GM12875 (cell line): ENCODE results near the gene BOLL.
"Not testable (repeated sequence)": the region's sequence is repeated elsewhere in the genome, so short reads cannot be mapped to it uniquely, and the experiment has no call there.

ENCODE experiments used
- H3K4me3 ChIP-seq: one replicate; pipeline ENCODE4 v1.5.1; 2011; ENCODE audit warnings: low read depth, low read length, control low read depth
- TF ChIP-seq, protein P1 (sequence below): IDR thresholded peaks from 2 replicates; pipeline ENCODE4 v1.5.1; 2011; ENCODE audit warnings: low read depth, mild to moderate bottlenecking, control low read depth, inconsistent platforms, low read length, moderate library complexity, borderline replicate concordance; ENCODE audit not compliant: insufficient read depth

The BOLL gene, protein sequence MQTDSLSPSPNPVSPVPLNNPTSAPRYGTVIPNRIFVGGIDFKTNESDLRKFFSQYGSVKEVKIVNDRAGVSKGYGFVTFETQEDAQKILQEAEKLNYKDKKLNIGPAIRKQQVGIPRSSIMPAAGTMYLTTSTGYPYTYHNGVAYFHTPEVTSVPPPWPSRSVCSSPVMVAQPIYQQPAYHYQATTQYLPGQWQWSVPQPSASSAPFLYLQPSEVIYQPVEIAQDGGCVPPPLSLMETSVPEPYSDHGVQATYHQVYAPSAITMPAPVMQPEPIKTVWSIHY

DNA sequence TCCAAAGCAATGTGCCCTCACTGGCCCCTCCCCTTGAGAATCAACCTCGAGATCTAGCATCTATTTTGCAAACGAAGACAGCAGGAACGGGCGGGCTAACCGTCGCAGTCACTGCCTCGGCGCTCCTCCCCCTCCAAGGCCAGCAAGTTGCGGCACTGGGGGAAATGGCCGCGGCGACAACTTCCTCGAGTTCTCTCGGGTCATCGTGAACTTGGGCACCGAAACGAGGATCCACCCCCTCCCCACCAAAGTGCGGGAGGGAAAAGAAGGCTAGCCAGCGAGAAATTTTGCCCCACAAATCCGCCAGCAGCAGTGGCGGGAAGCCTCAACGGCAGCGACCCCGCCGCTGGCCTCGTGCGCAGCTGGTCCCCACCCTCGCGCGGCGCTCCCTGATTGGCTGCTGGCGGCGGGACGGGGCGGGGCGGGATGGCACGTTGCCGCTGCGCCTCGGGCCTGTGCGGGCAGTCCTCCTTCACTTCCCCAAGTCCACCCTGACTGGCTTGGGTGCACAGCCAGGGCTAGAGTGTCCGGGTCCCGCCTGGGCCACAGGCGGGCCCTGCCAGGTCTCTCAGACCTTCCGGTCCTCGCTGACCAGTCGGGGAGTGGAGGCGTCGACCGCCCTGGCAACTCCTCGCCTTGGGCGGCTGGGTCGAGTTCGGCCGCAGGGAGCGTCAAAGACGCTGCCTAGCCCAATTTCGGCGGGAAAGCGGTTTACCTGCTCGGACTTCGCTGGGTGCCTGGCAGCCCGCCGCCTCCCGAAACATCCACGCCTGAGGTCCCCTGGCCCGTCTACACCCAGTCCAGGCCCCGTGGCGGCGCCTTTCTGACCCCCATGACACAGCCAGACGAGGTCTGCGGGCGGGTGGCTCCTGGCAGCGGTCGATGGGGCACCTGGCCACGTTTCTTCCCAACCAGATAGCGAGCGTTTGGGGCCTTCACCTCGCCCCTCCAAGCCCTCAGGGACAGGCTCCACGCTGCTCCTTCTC lies at the start of gene BOLL:
Gene BOLL, minus strand, starts transcription at position 364 of the 986 bp plus-strand sequence. CDS start 3,469 bp downstream, outside the sequence.
- TF ChIP-seq, protein P1, sequence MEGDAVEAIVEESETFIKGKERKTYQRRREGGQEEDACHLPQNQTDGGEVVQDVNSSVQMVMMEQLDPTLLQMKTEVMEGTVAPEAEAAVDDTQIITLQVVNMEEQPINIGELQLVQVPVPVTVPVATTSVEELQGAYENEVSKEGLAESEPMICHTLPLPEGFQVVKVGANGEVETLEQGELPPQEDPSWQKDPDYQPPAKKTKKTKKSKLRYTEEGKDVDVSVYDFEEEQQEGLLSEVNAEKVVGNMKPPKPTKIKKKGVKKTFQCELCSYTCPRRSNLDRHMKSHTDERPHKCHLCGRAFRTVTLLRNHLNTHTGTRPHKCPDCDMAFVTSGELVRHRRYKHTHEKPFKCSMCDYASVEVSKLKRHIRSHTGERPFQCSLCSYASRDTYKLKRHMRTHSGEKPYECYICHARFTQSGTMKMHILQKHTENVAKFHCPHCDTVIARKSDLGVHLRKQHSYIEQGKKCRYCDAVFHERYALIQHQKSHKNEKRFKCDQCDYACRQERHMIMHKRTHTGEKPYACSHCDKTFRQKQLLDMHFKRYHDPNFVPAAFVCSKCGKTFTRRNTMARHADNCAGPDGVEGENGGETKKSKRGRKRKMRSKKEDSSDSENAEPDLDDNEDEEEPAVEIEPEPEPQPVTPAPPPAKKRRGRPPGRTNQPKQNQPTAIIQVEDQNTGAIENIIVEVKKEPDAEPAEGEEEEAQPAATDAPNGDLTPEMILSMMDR = no peak
- no peak within 1 kb of the TSS for H3K4me3 ChIP-seq

DNA sequence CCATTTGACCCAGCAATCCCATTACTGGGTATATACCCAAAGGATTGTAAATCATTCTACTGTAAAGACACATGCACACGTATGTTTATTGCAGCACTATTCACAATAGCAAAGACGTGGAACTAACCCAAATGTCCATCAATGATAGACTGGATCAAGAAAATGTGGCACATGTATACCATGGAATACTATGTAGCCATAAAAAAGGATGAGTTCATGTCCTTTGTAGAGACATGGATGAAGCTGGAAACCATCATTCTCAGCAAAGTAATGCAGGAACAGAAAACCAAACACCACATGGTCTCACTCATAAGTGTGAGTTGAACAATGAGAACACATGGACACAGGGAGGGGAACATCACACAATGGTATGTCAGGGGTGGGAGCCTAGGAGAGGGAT lies 49.7 kb upstream of the BOLL start:
- not testable (repeated sequence) for H3K4me3 ChIP-seq

DNA sequence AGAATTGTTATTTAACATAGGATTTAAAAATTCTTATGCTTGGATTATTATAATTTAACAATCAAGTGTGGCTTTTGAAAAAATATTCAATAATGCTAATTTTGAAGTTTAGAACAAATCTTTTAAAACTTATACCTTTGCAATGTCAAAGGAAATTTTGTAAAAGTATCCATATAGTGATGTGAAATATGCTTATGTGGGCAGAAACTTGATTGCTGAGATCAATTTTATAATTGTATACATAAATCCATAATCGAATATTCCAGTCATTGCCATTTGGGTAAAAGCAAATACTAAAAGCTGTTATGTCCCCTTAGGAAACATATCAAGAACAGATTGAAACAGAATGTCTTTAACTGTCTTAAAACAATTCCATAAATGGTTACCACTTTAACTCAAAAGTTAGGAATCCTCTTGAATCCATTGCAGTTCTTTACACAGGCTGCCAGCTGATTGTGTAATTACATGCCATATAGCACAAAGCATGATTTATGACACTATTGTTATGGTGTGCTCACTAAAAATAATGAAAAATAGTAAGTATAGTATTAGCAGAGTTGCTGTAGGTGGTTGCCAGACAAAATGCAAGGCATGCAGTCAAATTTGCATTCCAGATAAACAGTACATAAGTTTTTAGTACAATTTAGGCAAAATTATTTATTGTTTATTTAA lies 43.5 kb upstream of the BOLL start:
- TF ChIP-seq, protein P1 = no peak
- H3K4me3 ChIP-seq = no peak overlapping the region

DNA sequence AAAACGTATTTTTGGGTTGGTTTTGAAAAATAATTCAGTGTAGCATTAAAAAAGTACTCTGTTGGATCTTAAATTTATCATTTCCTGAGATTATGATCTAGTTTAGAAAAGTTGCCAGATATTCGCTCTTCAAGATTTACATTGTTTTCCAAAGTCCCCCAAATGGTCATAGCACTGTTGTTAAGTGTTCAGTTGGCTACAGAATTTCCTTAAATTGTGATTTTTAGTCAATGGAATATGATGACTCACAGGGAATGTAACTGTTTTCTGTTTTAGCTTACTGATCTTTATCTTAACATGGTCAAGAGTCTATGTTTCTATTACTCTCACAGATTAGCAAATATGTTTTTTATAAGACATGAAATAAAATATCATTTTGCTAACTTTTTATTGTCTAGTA lies 42.5 kb upstream of the BOLL start:
- H3K4me3 ChIP-seq = no peak overlapping the region
- TF ChIP-seq, protein P1 = no peak

DNA sequence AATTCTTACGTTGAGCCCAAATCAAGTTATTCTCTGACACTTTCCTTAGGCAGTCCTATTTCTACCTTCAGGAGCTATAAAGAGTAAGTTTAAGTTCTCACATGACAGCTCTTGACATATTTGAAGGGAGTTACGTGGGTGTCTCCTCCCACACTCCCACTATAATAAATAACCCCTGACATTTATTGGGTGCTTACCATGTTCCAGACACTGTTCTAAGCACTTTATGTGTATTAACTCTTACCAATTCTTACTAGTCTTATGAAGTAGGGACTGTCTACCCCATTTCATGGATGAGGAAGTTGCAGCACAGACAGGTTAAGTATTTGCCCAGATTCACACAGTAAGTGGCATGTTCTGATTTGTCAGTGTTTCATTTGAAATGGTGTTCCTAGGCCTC lies 37.2 kb upstream of the BOLL start:
- H3K4me3 ChIP-seq = no peak overlapping the region
- TF ChIP-seq, protein P1 = no peak

DNA sequence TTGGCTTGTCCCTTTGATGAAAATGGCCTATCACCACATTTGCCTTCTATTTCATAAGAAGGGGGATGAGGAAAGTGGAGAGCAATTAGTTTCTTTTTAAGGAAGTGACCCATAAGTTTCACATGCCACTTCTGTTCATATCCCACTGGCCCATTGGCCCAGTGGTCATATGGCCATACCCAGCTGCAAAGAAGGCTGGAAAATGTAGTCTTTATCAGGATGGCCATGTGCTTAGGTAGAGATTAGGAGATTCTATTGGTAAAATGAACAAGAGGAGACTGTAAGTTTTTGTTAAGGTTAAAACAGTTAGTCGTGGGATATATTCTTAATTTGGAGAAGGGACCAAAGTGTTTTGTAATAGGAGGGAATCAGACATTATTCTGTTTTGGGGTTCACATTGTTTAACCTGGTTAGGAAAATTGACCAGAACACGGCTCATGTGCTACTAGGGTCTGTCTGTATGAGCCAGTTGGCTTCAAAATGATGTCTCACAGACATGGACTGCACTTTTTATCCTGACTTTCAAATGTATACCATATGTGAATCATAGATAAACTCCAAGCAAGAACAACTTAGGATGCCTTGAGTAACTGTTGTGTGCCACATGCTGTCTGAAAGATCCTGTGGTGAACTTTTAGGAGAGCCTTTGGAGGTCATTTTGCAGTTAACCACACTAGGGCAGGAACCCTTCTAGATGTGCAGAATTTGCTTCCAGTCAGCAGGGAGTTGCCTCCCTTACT lies 36.6 kb upstream of the BOLL start:
- TF ChIP-seq, protein P1 = no peak

DNA sequence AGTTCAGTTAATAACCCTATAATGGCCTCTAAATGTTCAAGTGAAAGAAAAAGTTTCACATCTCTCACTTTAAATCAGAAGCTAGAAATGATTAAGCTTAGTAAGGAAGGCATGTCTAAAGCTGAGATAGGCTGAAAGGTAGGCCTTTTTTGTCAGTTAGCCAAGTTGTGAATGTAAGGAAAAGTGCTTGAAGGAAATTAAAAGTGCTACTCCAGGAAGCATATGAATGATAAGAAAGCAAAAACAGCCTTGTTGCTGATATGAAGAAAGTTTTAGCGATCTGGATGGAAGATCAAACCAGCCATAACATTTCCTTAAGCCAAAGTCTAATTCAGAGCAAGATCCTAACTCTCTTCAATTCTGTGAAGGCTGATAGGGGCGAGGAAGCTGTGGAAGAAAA lies 29.4 kb upstream of the BOLL start:
- H3K4me3 ChIP-seq = no peak overlapping the region
- TF ChIP-seq, protein P1 = no peak

More for the DNA sequence above, 36.6 kb upstream of the BOLL start:
- no peak overlapping the region for H3K4me3 ChIP-seq
